Measurements from ENCODE around the gene ZNF385D.

DNA sequence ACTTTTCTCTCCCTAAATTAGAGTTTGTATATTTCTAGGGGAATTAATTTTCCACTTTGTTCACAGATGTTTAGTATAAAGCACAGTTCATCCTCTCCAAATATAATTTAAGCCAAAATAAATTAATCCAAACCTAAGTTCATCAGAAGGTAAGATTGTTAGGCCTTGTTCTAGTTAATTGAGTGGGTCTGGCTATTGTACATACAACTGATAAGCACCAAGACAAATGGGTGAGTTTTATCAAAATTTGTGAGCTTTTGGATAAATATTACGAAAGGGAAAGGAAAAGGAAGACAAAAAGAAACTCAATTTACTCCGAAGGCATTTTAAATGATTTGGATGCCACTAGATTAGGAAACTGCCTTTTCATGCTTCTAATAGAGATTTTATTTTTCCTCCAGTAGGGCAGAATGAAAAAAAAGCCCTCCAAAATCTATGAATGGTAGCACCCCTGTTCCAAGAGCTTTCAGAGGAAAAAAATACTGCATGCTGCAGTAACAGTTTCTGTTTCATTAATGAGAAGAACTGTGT lies 304.0 kb downstream of the ZNF385D start:
- TF ChIP-seq POLR2A (IDR thresholded peaks at IDR 0.05), result no peak
- TF ChIP-seq, protein P1, sequence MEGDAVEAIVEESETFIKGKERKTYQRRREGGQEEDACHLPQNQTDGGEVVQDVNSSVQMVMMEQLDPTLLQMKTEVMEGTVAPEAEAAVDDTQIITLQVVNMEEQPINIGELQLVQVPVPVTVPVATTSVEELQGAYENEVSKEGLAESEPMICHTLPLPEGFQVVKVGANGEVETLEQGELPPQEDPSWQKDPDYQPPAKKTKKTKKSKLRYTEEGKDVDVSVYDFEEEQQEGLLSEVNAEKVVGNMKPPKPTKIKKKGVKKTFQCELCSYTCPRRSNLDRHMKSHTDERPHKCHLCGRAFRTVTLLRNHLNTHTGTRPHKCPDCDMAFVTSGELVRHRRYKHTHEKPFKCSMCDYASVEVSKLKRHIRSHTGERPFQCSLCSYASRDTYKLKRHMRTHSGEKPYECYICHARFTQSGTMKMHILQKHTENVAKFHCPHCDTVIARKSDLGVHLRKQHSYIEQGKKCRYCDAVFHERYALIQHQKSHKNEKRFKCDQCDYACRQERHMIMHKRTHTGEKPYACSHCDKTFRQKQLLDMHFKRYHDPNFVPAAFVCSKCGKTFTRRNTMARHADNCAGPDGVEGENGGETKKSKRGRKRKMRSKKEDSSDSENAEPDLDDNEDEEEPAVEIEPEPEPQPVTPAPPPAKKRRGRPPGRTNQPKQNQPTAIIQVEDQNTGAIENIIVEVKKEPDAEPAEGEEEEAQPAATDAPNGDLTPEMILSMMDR (IDR thresholded peaks at IDR 0.05), result no peak

Data from uterus (tissue), 2 donors.